GM19238 (cell line): Measurements from ENCODE around the gene JOSD1.
A peak's percentile ranks its signal among the peaks of the same experiment; 100 is the strongest.

ENCODE experiments used
- DNase-seq: peaks from one replicate; pipeline ENCODE4 v3.0.0; 2011; ENCODE audit warnings: low spot score; ENCODE audit not compliant: insufficient read length

Gene JOSD1

DNA sequence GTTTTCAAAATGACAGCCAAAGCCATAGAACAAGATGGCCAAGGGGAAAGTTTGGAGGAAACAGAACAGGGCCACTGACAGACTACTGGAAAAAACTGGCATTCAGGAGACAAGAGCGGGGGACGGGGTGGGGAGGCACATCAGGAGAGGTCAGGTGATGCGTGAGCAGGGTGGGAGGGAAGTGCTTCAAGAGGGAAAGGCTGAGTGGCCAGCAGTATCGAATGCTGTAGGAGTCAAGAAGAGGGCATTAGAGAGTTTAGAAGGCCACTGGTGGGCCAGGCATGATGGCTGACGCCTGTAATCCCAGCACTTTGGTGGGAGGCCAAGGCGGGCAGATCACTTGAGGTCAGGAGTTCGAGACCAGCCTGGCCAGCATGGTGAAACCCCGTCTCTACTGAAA, 13.2 kb upstream of the JOSD1 start:
- no peak for DNase-seq

DNA sequence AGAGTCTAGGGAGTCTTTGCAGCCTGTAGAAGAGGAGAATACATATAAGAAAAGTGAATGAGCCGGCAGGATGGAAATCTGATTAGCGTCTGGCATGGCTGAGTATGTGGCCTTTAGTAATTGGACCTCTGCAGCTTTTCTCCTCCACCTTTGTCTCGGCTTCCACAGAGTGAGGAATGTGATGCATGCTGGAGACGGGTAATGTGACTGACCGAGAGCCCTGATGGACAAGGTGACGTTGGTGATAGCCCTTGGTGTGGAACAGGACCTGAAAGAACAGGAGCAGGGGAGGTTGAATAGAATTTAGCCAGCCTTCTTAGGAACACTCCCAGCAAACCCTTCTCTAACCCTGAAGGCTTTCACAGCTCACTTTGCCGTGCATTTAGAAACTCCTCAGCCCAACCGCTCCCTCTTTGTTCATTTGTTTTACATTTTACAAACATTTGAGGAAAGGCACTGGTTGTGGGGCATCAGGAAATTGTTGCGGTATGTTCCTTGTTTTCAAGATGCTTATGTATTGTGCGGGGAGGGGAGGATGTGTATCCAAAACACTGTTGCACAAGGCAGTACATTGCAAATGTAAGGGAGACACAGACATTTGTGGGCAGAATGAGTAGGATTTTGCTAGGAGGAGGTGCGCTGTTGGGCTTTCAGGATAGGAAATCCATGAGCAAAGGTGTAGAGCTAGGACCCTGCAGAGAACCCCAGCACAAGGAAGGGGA, 11.9 kb upstream of the JOSD1 start:
- no peak for DNase-seq

DNA sequence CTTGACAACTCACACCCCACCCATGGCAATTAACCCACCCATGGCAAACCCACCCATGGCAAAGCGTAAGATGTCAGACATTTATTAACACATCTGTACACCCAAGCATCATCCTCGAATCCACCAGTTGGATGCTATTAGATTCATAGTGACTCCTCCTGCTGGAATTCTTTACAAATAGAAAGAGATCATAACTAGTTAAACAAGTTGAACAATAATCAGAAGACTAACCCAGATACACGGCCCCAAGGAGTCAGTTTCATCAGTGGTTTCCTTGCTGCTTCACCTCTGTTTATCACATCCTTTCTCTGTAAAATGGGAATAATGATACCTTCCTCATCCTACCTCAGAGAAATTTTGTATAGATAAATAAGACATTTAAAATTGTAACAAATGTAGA, 10.1 kb upstream of the JOSD1 start:
- DNase-seq = no peak

DNA sequence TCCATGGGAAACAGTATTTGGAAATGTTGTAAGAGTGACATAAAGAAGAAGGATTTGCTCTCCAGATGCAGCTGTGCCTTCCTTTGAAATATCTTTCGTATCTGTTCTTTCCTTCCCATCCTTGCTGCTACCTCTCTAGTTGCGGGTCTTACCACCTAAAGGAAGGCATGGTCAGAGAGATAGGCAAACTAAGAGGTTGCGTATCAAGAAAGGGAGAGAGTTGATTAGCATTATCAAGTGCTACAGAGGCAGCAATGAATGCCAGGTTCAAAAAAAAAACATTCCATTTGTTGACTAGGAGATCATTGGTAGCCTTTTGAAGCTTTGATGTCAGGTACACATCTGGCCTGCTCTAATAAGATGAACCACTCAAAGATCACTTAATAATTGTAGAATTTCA, 9.6 kb upstream of the JOSD1 start:
- DNase-seq = no peak

DNA sequence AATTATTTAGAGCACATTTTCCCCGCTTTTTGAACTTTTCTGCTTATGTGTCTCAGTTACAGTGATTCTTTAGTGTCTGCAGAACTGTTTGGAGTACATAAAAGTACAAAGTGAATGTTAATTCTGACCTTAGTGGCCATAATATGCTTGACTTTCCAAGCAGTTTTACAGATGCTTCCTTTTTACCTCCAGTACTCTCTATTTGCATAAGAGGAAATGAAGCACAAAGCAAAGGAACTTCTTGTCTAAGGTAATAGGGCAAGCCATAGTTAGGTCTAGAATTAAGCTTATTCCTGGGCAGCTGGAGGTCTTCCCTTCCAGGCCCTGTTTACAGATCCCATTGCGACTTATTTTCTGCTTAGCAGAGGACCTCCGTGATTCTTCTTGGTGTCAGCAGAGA, 8.6 kb upstream of the JOSD1 start:
- DNase-seq = no peak

DNA sequence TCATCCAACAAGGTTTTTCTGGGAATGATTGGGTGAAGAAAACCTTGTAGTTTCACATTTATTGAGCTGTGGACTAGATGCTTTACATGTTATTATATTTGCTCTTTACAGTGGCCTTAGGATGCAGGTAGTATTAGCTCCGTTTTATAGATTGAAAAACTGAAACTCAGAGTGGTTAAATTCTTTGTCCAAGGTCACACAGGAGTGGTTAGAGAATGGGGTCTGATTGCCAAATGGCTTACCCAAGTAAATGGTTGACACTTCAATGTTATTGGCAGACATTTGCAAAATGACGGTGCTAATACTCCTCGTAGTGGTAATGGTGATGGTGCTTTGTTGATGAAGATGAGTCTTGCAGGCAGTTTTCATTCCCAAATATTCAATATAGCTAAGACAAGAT, 7.2 kb upstream of the JOSD1 start:
- DNase-seq = no peak

DNA sequence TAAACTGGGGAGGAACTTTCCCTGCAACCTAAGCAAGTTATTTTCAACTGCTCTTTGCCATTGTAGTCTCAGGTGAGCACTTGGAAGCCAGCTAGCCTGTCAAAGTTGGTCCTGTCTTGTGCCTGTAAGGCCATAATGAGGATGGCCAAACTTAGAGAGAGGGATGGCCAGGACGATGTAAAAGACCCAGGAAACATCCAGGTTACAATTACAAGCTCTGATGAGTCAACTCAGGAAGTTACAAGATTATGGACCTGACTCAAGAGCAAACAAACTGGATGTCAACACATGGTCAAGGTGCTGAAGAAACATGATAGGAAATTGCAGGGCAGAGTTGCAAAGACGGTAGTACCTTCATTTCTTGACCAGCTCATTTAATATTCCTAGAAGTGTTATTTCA, 6.6 kb upstream of the JOSD1 start:
- DNase-seq = no peak

DNA sequence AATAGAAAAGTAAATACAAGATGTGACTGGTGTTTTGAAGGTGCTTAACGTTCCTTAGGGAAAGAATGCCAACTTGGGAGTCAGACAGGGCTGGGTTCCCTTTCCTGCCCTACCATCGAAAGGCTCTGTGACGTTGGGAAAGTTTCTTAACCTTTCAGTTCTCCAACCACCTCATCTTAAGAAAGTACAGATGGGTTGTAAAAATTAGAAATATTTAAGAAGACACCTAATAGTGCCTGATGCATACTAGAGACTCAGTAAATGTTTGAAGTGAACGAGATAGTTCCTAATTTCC, 6.1 kb upstream of the JOSD1 start:
- no peak for DNase-seq

DNA sequence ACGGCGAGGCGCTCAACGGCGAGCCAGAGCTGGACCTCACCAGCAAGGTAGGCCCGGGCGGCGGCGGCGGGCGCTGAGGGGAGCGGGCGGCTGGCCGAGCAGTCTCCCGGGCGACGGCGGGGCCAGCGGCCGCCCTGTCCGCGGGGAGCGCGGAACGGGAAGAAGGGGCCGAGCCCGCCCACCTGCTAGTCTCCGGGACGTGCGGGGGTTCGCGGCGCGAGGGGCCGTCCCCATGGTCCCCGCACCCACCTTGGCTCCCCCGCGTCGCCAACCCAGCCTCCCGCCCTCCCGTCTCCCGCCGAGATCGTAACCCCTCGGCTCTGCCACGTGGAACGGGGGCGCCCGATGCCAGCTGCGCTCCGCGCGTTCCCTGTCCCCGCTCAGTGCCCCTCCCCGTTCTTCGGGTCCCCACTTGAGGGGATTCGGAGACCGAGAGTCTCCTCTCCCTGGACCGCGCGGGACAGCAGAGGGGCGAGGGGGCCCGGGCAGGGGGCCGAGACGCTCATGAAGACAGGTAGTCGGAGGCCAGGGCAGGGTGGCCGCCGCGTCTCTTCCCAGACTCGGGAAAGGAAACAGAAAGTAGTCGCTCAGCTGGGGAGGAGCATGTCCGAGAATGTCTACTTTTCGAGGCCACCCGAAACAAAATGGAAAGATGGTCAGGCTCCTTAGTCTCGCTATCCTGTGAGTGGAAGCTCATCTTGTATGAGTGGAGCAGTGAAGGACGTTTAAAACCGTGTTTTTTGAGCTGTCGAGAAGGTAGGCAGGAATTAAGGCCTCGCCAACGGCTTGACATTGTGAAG, 5.6 kb upstream of the JOSD1 start:
- DNase-seq = peak; percentile 34

DNA sequence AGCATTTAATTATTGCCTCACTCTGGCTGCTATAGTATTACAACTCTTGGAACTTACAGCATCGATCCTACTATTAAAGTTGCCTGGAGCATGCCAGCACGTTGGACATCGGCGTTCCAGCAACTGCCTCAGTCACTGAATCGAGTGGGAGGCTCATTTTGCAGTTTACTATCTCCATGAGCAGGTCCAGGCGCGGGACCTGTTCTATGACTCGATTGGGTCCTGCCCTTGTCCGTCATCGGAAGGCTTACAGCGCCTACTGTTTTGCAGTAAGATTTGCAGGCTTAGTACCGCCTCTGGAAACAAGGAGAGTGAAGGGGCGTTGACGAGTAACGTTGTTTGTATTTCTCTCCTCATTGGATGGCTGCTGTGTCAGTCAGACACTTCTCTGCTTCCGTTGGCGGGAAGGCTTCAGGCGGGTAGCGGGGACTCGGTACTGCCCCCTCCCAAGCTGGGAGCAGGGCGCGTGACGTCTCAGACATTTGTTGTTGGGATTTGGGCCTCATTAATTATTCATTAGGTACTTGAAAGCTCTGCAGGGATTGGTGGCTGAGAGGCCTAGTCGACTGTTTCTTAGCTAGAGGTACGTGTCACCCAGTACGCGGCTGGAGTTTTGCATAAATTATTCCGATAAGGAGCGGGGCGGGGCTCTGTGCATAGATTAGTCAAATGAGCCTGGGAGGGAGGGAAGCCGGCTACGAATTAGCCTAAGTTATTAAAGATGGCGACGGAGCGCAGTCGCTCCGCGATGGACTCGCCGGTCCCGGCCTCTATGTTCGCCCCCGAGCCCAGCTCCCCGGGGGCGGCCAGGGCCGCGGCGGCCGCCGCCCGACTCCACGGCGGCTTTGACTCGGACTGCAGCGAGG, 4.7 kb upstream of the JOSD1 start, which contains the start of gene GTPBP1:
GTPBP1 (plus strand) TSS at position 710 of the 866 bp plus-strand sequence; CDS start at position 722, 12 bp downstream.
- peak; percentile 91 for DNase-seq

DNA sequence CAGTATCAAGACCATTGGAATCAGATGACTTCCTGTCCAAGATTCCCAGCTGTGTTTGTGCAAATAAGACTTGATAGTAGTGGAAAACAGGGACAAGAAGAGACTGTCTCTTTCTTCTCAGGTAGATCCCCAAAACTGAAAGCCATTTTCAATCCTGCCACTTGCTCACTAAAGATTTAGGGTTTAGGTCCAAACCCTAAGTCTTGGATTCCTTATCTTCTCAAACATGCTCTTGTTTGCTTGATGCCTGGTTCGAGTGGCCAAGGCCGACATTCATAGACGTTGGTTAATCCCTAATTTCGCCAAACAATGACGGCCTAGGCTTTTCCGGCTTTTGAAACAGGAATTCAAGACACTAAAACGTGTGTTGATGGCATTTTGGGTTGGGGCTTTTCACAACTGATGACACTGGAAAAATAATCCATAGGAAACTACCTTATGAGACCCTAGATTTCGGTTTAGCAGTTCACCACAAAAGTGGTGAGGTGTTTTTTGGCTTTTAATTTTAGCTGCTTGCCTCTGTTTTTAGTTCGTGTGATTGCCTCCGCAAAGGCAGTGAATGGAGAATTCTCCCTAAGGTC, 4.0 kb upstream of the JOSD1 start:
- DNase-seq = no peak

DNA sequence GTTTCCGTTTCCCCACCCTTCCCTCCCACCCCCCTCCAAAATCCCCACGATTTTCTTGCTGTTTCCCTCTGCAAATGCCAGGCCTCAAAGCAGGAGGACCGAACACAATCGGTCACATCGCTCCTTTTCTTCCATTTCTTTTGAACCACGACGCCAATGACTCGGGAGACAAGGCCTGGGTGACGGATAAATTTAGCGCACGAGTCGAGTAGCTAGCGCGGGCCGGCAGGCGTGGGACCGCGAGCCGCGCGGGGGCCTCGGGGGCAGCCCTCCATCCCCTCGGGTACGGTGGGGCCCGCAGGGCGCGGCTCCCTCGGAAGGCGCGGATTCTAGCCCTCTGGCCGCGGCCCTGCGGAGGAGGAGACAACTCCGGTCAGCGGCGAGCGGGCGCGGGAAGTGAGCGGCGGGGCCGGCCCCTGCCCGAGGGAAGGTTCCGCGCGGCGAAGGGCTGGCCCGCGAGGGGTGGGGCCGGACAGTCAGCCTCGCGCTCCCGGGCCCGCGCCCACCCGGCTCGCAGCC, 414 bp downstream of the JOSD1 start:
- peak; percentile 44 for DNase-seq

DNA sequence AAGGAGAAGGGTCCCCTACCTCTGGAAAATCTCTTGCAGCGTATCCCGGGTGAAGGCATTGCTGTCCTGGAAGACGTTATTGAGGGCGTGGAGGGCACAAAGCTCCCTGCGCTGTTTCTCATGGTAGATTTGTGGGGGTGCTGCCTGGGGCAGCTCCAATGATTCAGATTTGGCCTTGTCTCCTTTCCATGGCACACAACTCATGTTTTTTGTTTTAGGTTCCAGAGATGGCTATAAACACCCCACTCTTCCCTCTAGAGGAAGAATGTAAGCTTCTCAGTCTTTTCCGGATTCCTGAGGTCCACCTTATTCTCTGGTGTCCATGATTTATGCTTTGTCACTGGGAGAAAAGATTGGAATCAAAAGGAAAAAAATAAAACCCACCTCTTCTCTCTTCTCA, 959 bp downstream of the JOSD1 start:
- DNase-seq = no peak

DNA sequence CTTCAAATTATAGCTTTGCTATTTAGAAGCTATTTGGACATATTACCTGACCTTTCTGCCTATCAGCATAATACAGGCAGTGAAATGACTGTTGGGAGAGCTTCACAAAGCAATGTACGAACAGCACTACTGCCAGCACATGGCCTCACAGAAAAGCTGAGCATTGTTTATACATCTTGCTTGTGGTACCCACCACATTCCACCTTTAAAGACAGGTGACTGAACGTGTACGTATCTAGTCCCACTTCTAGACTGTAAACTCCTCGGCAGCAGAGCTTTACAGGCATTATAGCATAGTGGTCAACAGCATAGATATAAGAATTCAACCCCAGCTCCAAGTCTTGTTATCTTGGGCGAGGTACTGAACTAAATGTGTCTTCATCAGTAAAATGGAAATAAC, 1.6 kb downstream of the JOSD1 start:
- no peak for DNase-seq

DNA sequence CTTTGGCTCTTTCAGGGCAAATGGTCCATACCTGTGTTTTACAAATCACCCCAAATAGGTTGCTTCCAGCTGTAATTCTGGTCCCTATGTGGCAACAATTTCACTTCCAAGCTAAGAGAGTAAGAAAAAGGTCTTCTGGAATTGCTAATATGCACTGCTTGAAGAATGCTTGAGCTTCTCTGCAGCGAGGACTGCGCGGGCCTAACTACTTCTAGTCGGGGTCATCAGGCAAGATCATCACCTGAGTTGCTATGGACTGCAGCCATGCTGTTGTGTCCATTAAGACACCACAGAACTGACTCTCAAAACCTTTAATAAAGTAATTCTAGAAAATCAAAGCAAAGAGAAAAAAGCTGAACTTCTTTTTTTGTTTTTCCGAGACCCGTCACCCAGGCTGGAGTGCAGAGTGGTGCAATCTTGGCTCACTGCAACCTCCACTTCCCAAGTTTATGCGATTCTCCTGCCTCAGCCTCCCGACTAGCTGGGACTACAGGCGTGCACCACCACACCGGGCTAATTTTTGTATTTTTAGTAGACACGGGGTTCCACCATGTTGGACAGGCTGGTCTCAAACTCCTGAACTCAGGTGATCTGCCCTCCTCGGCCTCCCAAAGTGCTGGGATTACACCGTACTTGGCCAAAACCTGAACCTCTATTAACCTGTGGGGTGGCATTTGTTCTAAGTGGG, 2.2 kb downstream of the JOSD1 start:
- no peak for DNase-seq

DNA sequence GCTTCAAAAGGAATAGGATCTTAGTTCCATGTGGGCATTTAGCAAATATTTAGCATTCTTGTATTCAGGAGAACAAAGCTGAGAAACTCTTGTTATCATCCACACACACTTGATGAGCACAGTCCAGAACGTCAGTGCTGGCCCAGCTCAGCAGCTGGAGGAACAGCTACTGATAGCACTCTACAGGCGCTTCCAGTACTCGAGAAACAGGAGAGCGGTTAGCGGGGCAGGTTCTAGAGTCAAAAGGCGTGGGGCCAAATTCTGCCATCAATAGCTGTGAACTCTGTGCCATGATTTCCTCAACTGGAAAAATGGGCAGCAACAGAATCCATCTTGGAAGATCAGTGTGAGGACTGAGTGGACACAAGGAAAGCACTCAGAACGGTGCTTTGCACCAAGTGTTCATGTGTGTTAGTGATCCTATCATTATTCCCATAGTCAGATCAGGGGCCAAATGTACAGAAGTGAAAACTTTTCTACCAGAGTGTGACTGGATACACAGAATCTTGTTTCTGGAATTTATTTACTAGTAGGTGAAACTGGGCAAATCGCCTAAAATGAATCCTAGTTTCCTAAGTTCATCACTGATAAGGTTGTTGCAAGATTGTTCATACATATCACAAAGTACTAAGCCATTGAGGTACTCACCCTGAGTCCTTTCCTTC, 3.2 kb downstream of the JOSD1 start:
- no peak for DNase-seq

DNA sequence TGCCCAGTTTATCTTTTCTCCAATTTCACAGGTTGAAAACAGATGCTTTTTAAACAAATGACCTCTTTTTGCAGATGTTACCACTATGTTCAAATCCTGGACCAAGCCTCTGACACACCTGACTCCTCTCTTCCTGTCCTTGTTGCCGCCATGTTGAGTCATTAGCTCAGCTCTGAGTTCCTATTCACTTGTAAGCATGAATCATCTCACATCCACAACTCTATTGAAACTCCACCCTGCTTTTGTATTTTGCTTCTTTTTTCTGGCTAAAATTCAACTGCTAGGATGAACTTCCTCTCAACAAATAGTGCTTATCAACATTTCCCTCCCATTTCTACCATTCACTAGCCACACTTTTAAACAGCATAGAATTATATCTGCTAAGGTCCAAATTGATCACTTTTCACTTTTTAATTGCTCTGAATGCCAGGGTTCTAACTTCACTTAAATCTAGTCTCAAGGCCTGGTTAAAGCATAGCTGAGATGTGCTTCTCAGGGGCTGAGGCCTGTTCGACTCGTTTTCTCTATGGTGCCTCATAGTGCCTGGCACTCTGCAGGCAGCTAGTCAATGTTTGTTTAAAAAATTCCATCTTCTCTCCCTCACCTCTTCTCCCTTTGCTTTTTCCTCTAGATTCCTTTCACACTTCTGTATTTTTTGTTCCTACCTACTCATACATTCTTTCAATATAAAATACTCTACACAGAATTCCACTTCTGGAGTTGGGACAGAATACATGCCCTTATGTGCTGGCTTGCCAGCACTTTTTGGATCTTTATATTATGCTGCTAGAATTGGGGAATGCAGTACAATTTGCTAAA, 3.9 kb downstream of the JOSD1 start:
- DNase-seq = no peak

DNA sequence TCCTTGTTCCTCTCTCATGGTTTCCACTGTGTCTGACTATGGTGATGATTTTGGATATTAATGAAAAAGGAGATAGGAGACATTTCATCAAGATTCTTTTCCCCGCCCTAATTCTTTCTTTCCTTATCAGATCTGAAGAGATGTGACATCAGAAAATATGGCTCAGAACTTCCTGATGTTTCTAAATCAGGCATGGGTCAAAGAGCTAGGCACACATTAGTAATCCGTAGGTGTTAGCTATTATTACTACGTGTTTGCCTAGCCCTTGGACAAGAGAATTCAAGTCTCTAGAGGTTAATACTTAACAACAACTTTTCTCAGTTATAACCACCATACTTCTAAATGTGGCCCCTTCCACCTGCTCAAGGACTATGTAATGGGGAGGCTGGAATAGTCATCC, 5.8 kb downstream of the JOSD1 start:
- no peak for DNase-seq

DNA sequence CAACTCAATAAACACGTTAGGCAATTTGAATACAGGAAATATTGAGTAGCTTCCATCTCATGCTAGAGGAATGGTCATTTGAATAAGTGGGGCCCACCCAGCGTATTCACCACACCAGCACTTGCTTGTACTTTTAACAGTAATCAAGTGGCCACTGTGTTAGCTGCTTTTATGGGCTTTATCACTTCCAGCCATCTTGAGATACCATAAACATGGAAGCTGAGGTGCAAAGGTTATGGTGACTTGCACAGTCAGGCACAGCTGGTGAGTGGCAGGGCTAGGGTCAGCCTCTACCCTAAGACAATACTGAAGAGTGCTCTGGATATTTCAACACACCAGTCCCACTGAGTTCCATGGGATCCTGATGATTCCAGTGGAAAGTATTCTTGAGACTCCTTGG, 6.7 kb downstream of the JOSD1 start:
- no peak for DNase-seq

DNA sequence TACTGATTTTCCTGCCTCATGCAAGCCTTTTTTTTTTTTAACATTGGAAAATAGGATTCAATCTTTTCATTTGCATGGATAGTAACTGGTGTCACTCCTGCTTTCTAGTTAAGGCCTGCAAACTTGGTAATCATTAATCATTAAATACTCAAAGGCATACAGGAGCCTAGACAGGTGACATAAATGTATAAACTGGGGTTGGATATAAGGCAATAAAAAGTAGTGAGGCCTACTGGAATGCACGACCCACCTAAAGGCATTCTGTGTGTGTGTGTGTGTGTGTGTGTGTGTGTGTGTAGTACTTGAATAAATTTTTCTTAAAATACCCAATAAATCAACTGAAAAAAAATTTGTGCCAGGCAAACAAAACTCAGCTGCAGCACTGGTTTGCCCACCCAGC, 11.1 kb downstream of the JOSD1 start:
- DNase-seq = no peak
